ENCODE results near the gene PRDM4.

PRDM4 gene

GRCh38 chr12:107684029-107684795 is 76.7 kb downstream of the PRDM4 start:
- DNase-seq, result no peak

Data from SW 1271 (cell line).